Measurements from ENCODE around the gene TRIM14. TPM values are rescaled to one million over a fixed set of nuclear protein-coding genes. Genes with fewer than 3 reads are reported as not detected.
A peak's percentile ranks its signal among the peaks of the same experiment; 100 is the strongest.

The TRIM14 gene, protein sequence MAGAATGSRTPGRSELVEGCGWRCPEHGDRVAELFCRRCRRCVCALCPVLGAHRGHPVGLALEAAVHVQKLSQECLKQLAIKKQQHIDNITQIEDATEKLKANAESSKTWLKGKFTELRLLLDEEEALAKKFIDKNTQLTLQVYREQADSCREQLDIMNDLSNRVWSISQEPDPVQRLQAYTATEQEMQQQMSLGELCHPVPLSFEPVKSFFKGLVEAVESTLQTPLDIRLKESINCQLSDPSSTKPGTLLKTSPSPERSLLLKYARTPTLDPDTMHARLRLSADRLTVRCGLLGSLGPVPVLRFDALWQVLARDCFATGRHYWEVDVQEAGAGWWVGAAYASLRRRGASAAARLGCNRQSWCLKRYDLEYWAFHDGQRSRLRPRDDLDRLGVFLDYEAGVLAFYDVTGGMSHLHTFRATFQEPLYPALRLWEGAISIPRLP
- polyA plus RNA-seq (2011; rRNA removed), result 9.9 and 10.1 TPM in 2 replicates
- polyA minus RNA-seq (2011; rRNA and poly(A)+ RNA removed), result 5.0 and 6.2 TPM in 2 replicates

DNA sequence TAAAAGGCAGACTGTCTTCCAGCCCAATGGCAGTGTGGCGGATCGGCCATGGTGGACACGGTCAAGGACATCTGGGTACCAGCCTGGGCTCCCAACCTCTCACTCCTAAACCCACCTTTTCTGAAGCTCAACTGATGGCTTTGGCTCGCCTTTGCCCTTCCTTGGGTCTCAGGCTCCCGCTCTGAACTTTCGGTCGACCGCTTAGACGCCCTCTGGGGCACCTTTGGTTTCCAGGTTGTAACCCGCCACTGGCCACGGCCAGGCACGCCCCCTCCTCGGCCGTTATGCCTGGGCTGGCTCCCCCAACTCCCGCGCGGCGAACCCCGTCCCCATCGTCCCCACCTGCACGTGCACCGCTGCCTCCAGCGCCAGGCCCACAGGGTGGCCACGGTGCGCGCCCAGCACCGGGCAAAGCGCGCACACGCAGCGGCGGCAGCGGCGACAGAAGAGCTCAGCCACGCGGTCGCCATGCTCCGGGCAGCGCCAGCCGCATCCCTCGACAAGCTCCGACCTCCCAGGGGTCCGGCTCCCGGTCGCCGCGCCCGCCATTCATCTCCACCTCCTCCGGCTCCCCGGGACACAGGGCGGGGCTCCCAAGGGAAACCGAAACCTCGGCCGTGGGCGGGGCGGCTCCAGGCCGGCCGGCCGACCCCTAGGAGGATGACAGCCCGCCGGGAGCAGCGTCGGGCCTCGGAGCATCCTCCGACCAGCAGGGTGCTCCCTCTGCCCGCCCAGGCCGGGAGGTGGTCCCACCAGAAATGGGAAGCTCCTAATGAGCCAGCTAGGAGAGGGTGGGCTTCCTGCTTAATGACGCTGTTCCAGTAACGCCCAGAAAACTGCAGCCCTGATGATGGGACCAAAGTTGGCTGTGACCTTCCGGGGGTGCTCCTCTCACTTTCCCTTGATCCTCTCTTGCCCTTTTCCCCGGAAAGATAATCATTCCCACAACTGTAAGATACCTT, at the start of gene TRIM14:
Gene TRIM14, minus strand, starts transcription at position 583 of the 962 bp plus-strand sequence. Its CDS starts 34 bp downstream, at position 549.
- no peaks in the 10 kb centered on the region for H3K27me3 ChIP-seq (ENCODE audit: control insufficient read depth, insufficient read depth, low read length)
- TF ChIP-seq, protein P1, sequence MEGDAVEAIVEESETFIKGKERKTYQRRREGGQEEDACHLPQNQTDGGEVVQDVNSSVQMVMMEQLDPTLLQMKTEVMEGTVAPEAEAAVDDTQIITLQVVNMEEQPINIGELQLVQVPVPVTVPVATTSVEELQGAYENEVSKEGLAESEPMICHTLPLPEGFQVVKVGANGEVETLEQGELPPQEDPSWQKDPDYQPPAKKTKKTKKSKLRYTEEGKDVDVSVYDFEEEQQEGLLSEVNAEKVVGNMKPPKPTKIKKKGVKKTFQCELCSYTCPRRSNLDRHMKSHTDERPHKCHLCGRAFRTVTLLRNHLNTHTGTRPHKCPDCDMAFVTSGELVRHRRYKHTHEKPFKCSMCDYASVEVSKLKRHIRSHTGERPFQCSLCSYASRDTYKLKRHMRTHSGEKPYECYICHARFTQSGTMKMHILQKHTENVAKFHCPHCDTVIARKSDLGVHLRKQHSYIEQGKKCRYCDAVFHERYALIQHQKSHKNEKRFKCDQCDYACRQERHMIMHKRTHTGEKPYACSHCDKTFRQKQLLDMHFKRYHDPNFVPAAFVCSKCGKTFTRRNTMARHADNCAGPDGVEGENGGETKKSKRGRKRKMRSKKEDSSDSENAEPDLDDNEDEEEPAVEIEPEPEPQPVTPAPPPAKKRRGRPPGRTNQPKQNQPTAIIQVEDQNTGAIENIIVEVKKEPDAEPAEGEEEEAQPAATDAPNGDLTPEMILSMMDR (IDR thresholded peaks at IDR 0.05; ENCODE audit: insufficient read depth, low read depth, low read length), result peak; percentile 33; the same call in 1 of the 2 replicates
- H3K36me3 ChIP-seq (ENCODE audit: control insufficient read depth, insufficient read depth, low read length), result no peaks in the 10 kb centered on the region
- POLR2A ChIA-PET, result interaction anchor here (0.5 kb wide), 1 partner anchor 38 kb away, joined by 3 read pairs; no protein-coding TSS in a partner anchor
- CTCF ChIA-PET, result interaction anchor here (0.6 to 1.6 kb wide), 7 partner anchors 9 to 195 kb away, joined by 3 to 5 read pairs (median 3); no protein-coding TSS in a partner anchor
- DNase-seq (ENCODE audit: low read depth), result no peak
- H3K4me3 ChIP-seq (ENCODE audit: low read depth, low read length), result peak within 1 kb of the TSS; percentile 75

DNA sequence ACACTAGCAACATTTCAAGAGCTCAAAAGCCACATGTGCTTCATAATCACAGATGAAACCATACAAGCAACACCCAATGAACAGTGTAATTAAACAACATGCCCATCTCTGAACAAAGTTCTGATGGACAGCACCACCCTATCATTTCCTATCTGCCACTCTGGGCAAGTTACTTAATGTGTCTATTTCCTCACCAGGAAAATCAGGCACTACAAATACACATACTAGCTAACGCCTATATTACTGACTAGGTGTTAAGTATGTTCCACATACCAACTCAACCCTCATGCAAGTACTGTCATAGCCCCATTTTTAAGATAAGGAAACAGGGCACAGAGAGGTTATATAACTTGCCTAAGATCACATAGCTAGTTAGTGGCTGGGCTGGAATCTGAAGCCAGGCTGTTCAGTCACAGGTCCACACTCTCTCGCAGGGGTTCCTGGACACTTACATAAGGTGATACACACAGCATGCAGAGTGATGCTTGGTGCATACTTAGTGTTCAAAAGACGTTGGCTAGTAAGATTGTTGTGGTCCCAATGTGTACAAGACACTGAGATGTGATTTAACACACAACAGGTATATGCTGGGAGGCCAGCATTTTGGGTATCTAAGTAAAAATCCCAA, 49.2 kb upstream of the TRIM14 start:
- TF ChIP-seq, protein P1 (IDR thresholded peaks at IDR 0.05; ENCODE audit: insufficient read depth, low read depth, low read length), result no peak
- no peaks in the 10 kb centered on the region for H3K27me3 ChIP-seq (ENCODE audit: control insufficient read depth, insufficient read depth, low read length)
- CTCF ChIA-PET, result no interaction called here
- DNase-seq (ENCODE audit: low read depth), result no peak
- POLR2A ChIA-PET, result no interaction called here
- H3K36me3 ChIP-seq (ENCODE audit: control insufficient read depth, insufficient read depth, low read length), result no peaks in the 10 kb centered on the region
- no peak overlapping the region for H3K4me3 ChIP-seq (ENCODE audit: low read depth, low read length)

DNA sequence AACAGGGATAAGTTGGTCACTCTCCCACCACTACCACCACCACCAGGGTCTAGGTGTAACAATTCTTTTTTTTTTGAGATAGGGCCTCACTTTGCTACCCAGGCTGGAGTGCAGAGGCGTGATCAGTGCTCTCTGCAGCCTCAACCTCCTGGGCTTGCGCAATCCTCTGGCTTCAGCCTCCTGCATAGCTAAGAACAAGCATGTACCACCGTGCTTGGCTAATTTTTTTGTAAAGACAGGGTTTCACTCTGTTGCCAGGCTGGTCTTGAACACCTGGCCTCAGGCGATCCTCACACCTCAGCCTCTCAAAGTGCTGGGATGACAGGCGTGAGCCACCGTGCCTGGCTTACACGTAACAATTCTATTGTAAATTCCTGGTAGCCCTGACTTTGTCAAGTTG, 45.9 kb upstream of the TRIM14 start:
- DNase-seq (ENCODE audit: low read depth), result no peak
- no peak overlapping the region for H3K4me3 ChIP-seq (ENCODE audit: low read depth, low read length)
- TF ChIP-seq, protein P1 (IDR thresholded peaks at IDR 0.05; ENCODE audit: insufficient read depth, low read depth, low read length), result no peak
- H3K27me3 ChIP-seq (ENCODE audit: control insufficient read depth, insufficient read depth, low read length), result no peaks in the 10 kb centered on the region; the same call in 1 of the 2 replicates
- H3K36me3 ChIP-seq (ENCODE audit: control insufficient read depth, insufficient read depth, low read length), result no peaks in the 10 kb centered on the region
- POLR2A ChIA-PET, result interaction anchor here (0.5 kb wide), 1 partner anchor 182 kb away, joined by 8 read pairs; no protein-coding TSS in a partner anchor
- CTCF ChIA-PET, result no interaction called here

DNA sequence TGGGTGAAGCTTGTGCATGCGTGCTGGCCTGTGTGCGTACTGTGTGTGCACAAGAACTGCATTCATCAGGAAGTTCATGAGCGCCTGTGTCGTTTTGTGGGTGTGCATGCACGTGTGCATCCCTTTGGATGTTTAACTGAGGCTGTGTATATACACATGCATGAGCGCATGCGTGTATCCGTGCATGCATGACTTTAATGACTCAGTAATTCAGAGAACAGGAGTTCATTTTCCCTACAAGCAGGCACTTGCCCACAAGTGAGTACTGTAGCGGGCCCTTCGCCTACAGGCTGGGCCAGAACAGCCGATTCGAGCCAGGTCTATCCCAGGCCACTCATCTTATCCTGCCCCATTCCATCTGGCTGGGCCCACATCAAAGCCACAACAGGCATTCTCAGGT, 43.6 kb upstream of the TRIM14 start:
- TF ChIP-seq, protein P1 (IDR thresholded peaks at IDR 0.05; ENCODE audit: insufficient read depth, low read depth, low read length), result no peak
- POLR2A ChIA-PET, result no interaction called here
- CTCF ChIA-PET, result interaction anchor here (1.3 kb wide), 1 partner anchor 9 kb away, joined by 4 read pairs; no protein-coding TSS in a partner anchor

More for the DNA sequence above, 43.6 kb upstream of the TRIM14 start:
- Histone ChIP-seq H3K27me3 (ENCODE audit: control insufficient read depth, insufficient read depth, low read length) (no peaks in the 10 kb centered on the region; the same call in 1 of the 2 replicates), H3K4me3 (ENCODE audit: low read depth, low read length) (no peak overlapping the region), H3K36me3 (ENCODE audit: control insufficient read depth, insufficient read depth, low read length) (no peaks in the 10 kb centered on the region)
- no peak for DNase-seq (ENCODE audit: low read depth)

Measured in BJ (cell line).